K562 (cell line): ENCODE measurements around the gene TBC1D10A. TPM values are rescaled to one million over a fixed set of nuclear protein-coding genes. Genes with fewer than 3 reads are reported as not detected.

Source experiments
- EZH2 ChIP-seq: IDR thresholded peaks from 2 replicates; pipeline ENCODE4 v1.6.1; 2012; ENCODE audit warnings: low read depth, mild to moderate bottlenecking, inconsistent platforms, low read length, borderline replicate concordance
- GTF2E2 ChIP-seq: fragments of 200-800 bp; sonication (Bioruptor generic); IDR thresholded peaks from 2 replicates; pipeline ENCODE4 v1.6.1; 2016; ENCODE audit warnings: missing genetic modification characterization, missing compliant biosample characterization
- HDAC2 ChIP-seq: fragments of 450-650 bp; IDR thresholded peaks from 2 replicates; pipeline ENCODE4 v1.6.1; 2016; ENCODE audit warnings: mild to moderate bottlenecking
- HNRNPL ChIP-seq: fragments of 200-400 bp; formaldehyde crosslinking; IDR thresholded peaks from 2 replicates; pipeline ENCODE4 v1.6.1; 2017; ENCODE audit warnings: low read depth, mild to moderate bottlenecking, low read length
- MIER1 ChIP-seq: fragments of 450-650 bp; IDR thresholded peaks from 2 replicates; pipeline ENCODE4 v1.6.1; 2016; ENCODE audit warnings: antibody characterized with exemption, mild to moderate bottlenecking, low read depth
- MYC ChIP-seq, 2 experiments: fragments of 250-450 bp in 1 of 2; sonication (Bioruptor Pico) in 1 of 2; IDR thresholded peaks; 2 replicates each; pipeline versions ENCODE4 v1.5.1 to v1.6.1; 2012 to 2021; ENCODE audit warnings: low read depth in 2 of 2, borderline replicate concordance in 1 of 2, improper control_type of control experiment in 1 of 2, low read length in 1 of 2, mild to moderate bottlenecking in 1 of 2, moderate library complexity in 1 of 2
- NFIX ChIP-seq: fragments of 250-450 bp; sonication (Bioruptor Pico); IDR thresholded peaks from 2 replicates; pipeline ENCODE4 v1.4.0; 2020; ENCODE audit warnings: low read depth, mild to moderate bottlenecking, moderate library complexity
- NRF1 ChIP-seq, 2 experiments: fragments of 450-650 bp; IDR thresholded peaks in 1 of 2; conservative IDR thresholded peaks in 1 of 2; 2 replicates each; pipeline ENCODE4 v1.6.1; 2014; ENCODE audit warnings: mild to moderate bottlenecking in 2 of 2
- PREB ChIP-seq: sonication (generic); formaldehyde crosslinking; IDR thresholded peaks from 2 replicates; pipeline ENCODE4 v1.8.1; 2023; ENCODE audit warnings: mild to moderate bottlenecking, missing genetic modification reagents
- PTTG1 ChIP-seq: fragments of 450-650 bp; IDR thresholded peaks from 2 replicates; pipeline ENCODE4 v1.6.1; 2016; ENCODE audit warnings: low read depth, mild to moderate bottlenecking, missing genetic modification characterization, missing compliant biosample characterization
- RCOR1 ChIP-seq, 2 experiments: IDR thresholded peaks; 2 replicates each; pipeline ENCODE4 v1.6.1; 2012; ENCODE audit warnings: low read depth in 2 of 2, low read length in 2 of 2, borderline replicate concordance in 1 of 2, improper control_type of control experiment in 1 of 2
- RREB1 ChIP-seq: fragments of 250-450 bp; sonication (Bioruptor Pico); IDR thresholded peaks from 2 replicates; pipeline ENCODE4 v1.4.0; 2020
- SMARCA5 ChIP-seq: fragments of 450-650 bp; IDR thresholded peaks from 2 replicates; pipeline ENCODE4 v1.6.1; 2016
- TCF3 ChIP-seq: sonication (generic); formaldehyde crosslinking; IDR thresholded peaks from 2 replicates; pipeline ENCODE4 v1.4.0; 2020; ENCODE audit warnings: mild to moderate bottlenecking, missing genetic modification reagents
- THRAP3 ChIP-seq: fragments of 450-650 bp; IDR thresholded peaks from 2 replicates; pipeline ENCODE4 v1.6.1; 2016; ENCODE audit warnings: mild to moderate bottlenecking, inconsistent platforms, borderline replicate concordance
- YBX1 ChIP-seq: fragments of 450-650 bp; IDR thresholded peaks from 2 replicates; pipeline ENCODE4 v1.7.1; 2016; ENCODE audit warnings: mild to moderate bottlenecking
- ZNF121 ChIP-seq: sonication (generic); formaldehyde crosslinking; conservative IDR thresholded peaks from 2 replicates; pipeline ENCODE4 v1.8.0; 2022; ENCODE audit warnings: missing genetic modification reagents
- ZNF239 ChIP-seq: fragments of 250-450 bp; sonication (Bioruptor Pico); IDR thresholded peaks from 2 replicates; pipeline ENCODE4 v1.4.0; 2020; ENCODE audit warnings: mild to moderate bottlenecking
- ZNF639 ChIP-seq, 2 experiments: fragments of 200-800 bp in 1 of 2; sonication (Bioruptor generic) in 1 of 2; sonication (generic) in 1 of 2; formaldehyde crosslinking in 1 of 2; IDR thresholded peaks in 1 of 2; conservative IDR thresholded peaks in 1 of 2; 2 replicates each; pipeline versions ENCODE4 v1.5.0 to v1.6.1; 2016 to 2020; ENCODE audit warnings: missing compliant biosample characterization in 1 of 2, missing genetic modification characterization in 1 of 2, missing genetic modification reagents in 1 of 2
- ZNF696 ChIP-seq: fragments of 250-450 bp; sonication (Bioruptor Pico); conservative IDR thresholded peaks from 2 replicates; pipeline ENCODE4 v1.4.0; 2020; ENCODE audit warnings: mild to moderate bottlenecking, moderate library complexity
- polyA plus RNA-seq, 8 experiments: library from polyadenylated mRNA; depleted of rRNA in 4 of 8; stranded (reverse) in 5 of 8; unstranded in 3 of 8; fragments of >200 nt; fragmentation: Nextera tagmentation in 2 of 8; fragmentation: Illumina TruSeq in 1 of 8; extraction: Ambion mirVana in 2 of 8; extraction: Trizol in 1 of 8; gene quantifications; 2 replicates each; pipeline versions ENCODE4 v1.2.1 to v1.2.3, GENCODE V29; 2011 to 2014; ENCODE audit warnings: inconsistent platforms in 1 of 8, missing spikeins in 1 of 8
- total RNA-seq, 7 experiments: library from RNA; depleted of rRNA in 6 of 7; stranded (reverse); fragments of >200 nt in 6 of 7; fragmentation: Illumina TruSeq in 2 of 7; extraction: Trizol in 2 of 7; gene quantifications; 2 replicates each; pipeline versions ENCODE4 v1.2.1 to v1.2.3, GENCODE V29; 2011 to 2021; ENCODE audit warnings: low replicate concordance in 1 of 7

Gene TBC1D10A
- total and polyA plus RNA-seq, 9 of the 15 experiments (the other 6 are each of a cell fraction or from before 2014, with no cell fraction given), result 0.13 to 10.4 (median 4.6) TPM

GRCh38 chr22:30305906-30306626 lies 20.7 kb downstream of the TBC1D10A start (continued):
- TF ChIP-seq RREB1 (CRISPR knock-in tag) (no peak), ZNF696 (no peak), HNRNPL (no peak), MYC (IDR thresholded peaks at IDR 0.05; ENCODE audit: low read depth, low read length) (no peak), MYC (CRISPR knock-in tag; IDR thresholded peaks at IDR 0.05; ENCODE audit: borderline replicate concordance, low read depth) (no peak), PTTG1 (no peak), YBX1 (no peak), SMARCA5 (peak; percentile 94), MIER1 (peak; percentile 93), ZNF239 (CRISPR knock-in tag) (no peak), NRF1 (conservative IDR thresholded peaks at IDR 0.05 in 1 of 2, IDR thresholded peaks at IDR 0.05 in 1 of 2) (no peak), PREB (CRISPR knock-in tag) (no peak), NFIX (CRISPR knock-in tag) (no peak), HDAC2 (peak; percentile 85; the same call in 1 of the 2 replicates), ZNF639 (CRISPR knock-in tag; conservative IDR thresholded peaks at IDR 0.05 in 1 of 2, IDR thresholded peaks at IDR 0.05 in 1 of 2) (no peak), EZH2 (no peak), ZNF121 (no peak), TCF3 (CRISPR knock-in tag) (peak; percentile 15; the same call in 1 of the 2 replicates), THRAP3 (no peak), GTF2E2 (tag) (no peak), RCOR1 (IDR thresholded peaks at IDR 0.05; ENCODE audit: borderline replicate concordance in 1 of 2, low read depth in 2 of 2, low read length in 2 of 2) (peak in 1 of 2 experiments; percentile 74; a peak in 1 of 4 replicates)
